ENCODE results near the gene WDR90. TPM values are rescaled to one million over a fixed set of nuclear protein-coding genes. Genes with fewer than 3 reads are reported as not detected.
A peak's percentile ranks its signal among the peaks of the same experiment; 100 is the strongest.

The WDR90 gene
- total and polyA plus RNA-seq, 2 of the 13 experiments (the other 11 are each of a cell fraction or from before 2014, with no cell fraction given), result 14.9 to 28.9 TPM

- no peak for TF ChIP-seq AHDC1 (CRISPR knock-in tag; IDR thresholded peaks at IDR 0.05; ENCODE audit: borderline replicate concordance)
- TF ChIP-seq KLF9 (CRISPR knock-in tag; IDR thresholded peaks at IDR 0.05; ENCODE audit: low read depth), result peak; percentile 77; the same call in 1 of the 2 replicates
- no peak for TF ChIP-seq ZNF251 (CRISPR knock-in tag; IDR thresholded peaks at IDR 0.05)
- TF ChIP-seq RAD21 (CRISPR knock-in tag; IDR thresholded peaks at IDR 0.05), result no peak; the same call in 1 of the 2 replicates
- TF ChIP-seq PREB (CRISPR knock-in tag; IDR thresholded peaks at IDR 0.05), result no peak
- TF ChIP-seq ZNF883 (CRISPR knock-in tag; IDR thresholded peaks at IDR 0.05; ENCODE audit: not compliant biosample characterization), result peak; percentile 82
- no peak for TF ChIP-seq DPF2 (CRISPR knock-in tag; IDR thresholded peaks at IDR 0.05; ENCODE audit: borderline replicate concordance, low read depth)
- no peak for TF ChIP-seq MIER2 (CRISPR knock-in tag; IDR thresholded peaks at IDR 0.05)
- TF ChIP-seq FIP1L1 (IDR thresholded peaks at IDR 0.05; ENCODE audit: borderline replicate concordance, insufficient read depth, low read depth, low read length), result no peak
- TF ChIP-seq PITX1 (CRISPR knock-in tag; IDR thresholded peaks at IDR 0.05), result peak; percentile 54; the same call in 1 of the 2 replicates
- TF ChIP-seq TP53 (CRISPR knock-in tag; conservative IDR thresholded peaks at IDR 0.05), result no peak
- TF ChIP-seq ATF6 (CRISPR knock-in tag; conservative IDR thresholded peaks at IDR 0.05), result no peak
- peak; percentile 42; the same call in 1 of the 2 replicates for TF ChIP-seq MAX (IDR thresholded peaks at IDR 0.05)
- TF ChIP-seq NAIF1 (CRISPR knock-in tag; IDR thresholded peaks at IDR 0.05; ENCODE audit: borderline replicate concordance), result no peak
- TF ChIP-seq ZNF747 (CRISPR knock-in tag; IDR thresholded peaks at IDR 0.05; ENCODE audit: borderline replicate concordance), result 0 out of 2 replicates have a peak, but pooled peaks have one; percentile 63
- 0 out of 2 replicates have a peak, but pooled peaks have one; percentile 29 for TF ChIP-seq NR2C2 (CRISPR knock-in tag; IDR thresholded peaks at IDR 0.05; ENCODE audit: borderline replicate concordance)
- TF ChIP-seq HMG20B (CRISPR knock-in tag; conservative IDR thresholded peaks at IDR 0.05), result 0 out of 2 replicates have a peak, but pooled peaks have one; percentile 15
- TF ChIP-seq FOXA1 (IDR thresholded peaks at IDR 0.05), result no peak
- peak; percentile 34; the same call in 1 of the 2 replicates for TF ChIP-seq FOXA1 (CRISPR knock-in tag; IDR thresholded peaks at IDR 0.05)
- TF ChIP-seq JUN (CRISPR knock-in tag; IDR thresholded peaks at IDR 0.05), result no peak
Measured at GRCh38 chr16:678858-679813, 30.0 kb downstream of the WDR90 start (continued).
